ENCODE measurements around the gene RAPGEF4. TPM values are rescaled to one million over a fixed set of nuclear protein-coding genes. Genes with fewer than 3 reads are reported as not detected.
A peak's percentile ranks its signal among the peaks of the same experiment; 100 is the strongest.

Gene RAPGEF4
- total and polyA plus RNA-seq, 9 of the 15 experiments (the other 6 are each of a cell fraction or from before 2014, with no cell fraction given): 0.04 to 0.33 (median 0.13) TPM; not detected in 6

- TF ChIP-seq TAL1 (IDR thresholded peaks at IDR 0.05) (peak; percentile 15; the same call in 1 of the 2 replicates), STAG1 (CRISPR knock-in tag; IDR thresholded peaks at IDR 0.05; ENCODE audit: borderline replicate concordance) (no peak), HDGF (IDR thresholded peaks at IDR 0.05) (no peak), KDM2B (CRISPR knock-in tag; IDR thresholded peaks at IDR 0.05) (no peak), HCFC1 (IDR thresholded peaks at IDR 0.05; ENCODE audit: low read depth, low read length) (0 out of 2 replicates have a peak, but pooled peaks have one; percentile 26), POLR2G (IDR thresholded peaks at IDR 0.05; ENCODE audit: low read depth, low read length) (no peak), HNRNPH1 (optimal IDR thresholded peaks at IDR 0.05; ENCODE audit: low read depth, low read length) (no peak), MCM2 (IDR thresholded peaks at IDR 0.05; ENCODE audit: low read depth) (no peak), GABPB2 (CRISPR knock-in tag; conservative IDR thresholded peaks at IDR 0.05) (no peak), HDAC3 (IDR thresholded peaks at IDR 0.05; ENCODE audit: borderline replicate concordance, partially characterized antibody) (no peak), SAFB (IDR thresholded peaks at IDR 0.05; ENCODE audit: borderline replicate concordance, low read depth, low read length) (no peak), XRCC3 (IDR thresholded peaks at IDR 0.05) (no peak), CCAR2 (IDR thresholded peaks at IDR 0.05; ENCODE audit: low read depth, low read length) (no peak), GATAD2B (IDR thresholded peaks at IDR 0.05; ENCODE audit: borderline replicate concordance) (no peak; the same call in 1 of the 2 replicates), BMI1 (IDR thresholded peaks at IDR 0.05; ENCODE audit: low read length) (no peak), E2F1 (CRISPR knock-in tag; IDR thresholded peaks at IDR 0.05) (no peak), NCOA6 (IDR thresholded peaks at IDR 0.05) (no peak), HOXB6 (CRISPR knock-in tag; IDR thresholded peaks at IDR 0.05; ENCODE audit: borderline replicate concordance) (no peak), FOXP1 (CRISPR knock-in tag; IDR thresholded peaks at IDR 0.05) (no peak), CBX2 (IDR thresholded peaks at IDR 0.05; ENCODE audit: insufficient read depth, low read length, poor library complexity, severe bottlenecking) (no peak), DMBX1 (CRISPR knock-in tag; IDR thresholded peaks at IDR 0.05; ENCODE audit: borderline replicate concordance) (no peak), SAP30 (IDR thresholded peaks at IDR 0.05; ENCODE audit: borderline replicate concordance, insufficient read depth, low read depth, low read length, poor library complexity, severe bottlenecking) (no peak), VEZF1 (CRISPR knock-in tag; IDR thresholded peaks at IDR 0.05) (peak; percentile 19; the same call in 1 of the 2 replicates), CREM (IDR thresholded peaks at IDR 0.05; ENCODE audit: low read depth) (no peak)
- TF ChIP-seq, protein P1, sequence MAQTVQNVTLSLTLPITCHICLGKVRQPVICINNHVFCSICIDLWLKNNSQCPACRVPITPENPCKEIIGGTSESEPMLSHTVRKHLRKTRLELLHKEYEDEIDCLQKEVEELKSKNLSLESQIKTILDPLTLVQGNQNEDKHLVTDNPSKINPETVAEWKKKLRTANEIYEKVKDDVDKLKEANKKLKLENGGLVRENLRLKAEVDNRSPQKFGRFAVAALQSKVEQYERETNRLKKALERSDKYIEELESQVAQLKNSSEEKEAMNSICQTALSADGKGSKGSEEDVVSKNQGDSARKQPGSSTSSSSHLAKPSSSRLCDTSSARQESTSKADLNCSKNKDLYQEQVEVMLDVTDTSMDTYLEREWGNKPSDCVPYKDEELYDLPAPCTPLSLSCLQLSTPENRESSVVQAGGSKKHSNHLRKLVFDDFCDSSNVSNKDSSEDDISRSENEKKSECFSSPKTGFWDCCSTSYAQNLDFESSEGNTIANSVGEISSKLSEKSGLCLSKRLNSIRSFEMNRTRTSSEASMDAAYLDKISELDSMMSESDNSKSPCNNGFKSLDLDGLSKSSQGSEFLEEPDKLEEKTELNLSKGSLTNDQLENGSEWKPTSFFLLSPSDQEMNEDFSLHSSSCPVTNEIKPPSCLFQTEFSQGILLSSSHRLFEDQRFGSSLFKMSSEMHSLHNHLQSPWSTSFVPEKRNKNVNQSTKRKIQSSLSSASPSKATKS (CRISPR knock-in tag; IDR thresholded peaks at IDR 0.05): no peak
Measured at GRCh38 chr2:173090973-173091660, 355.5 kb downstream of the RAPGEF4 start (continued).

Measured in K562 (cell line).